Myocyte (in vitro differentiated cells): ENCODE measurements around the gene SUV39H1. TPM values are rescaled to one million over a fixed set of nuclear protein-coding genes. Genes with fewer than 3 reads are reported as not detected.
"Not testable (repeated sequence)": the region's sequence is repeated elsewhere in the genome, so short reads cannot be mapped to it uniquely, and the experiment has no call there.

ENCODE experiments used
- DNase-seq: peaks from one replicate; pipeline ENCODE4 v3.0.0-alpha.2; 2012; ENCODE audit warnings: low read depth
- total RNA-seq: library from RNA; depleted of rRNA; stranded (reverse); fragments of >200 nt; gene quantifications from 2 replicates; pipeline ENCODE4 v1.2.3, GENCODE V29; 2014

Gene SUV39H1
- total RNA-seq, 1 donor from 2014 or later, result 2.8 TPM

DNA sequence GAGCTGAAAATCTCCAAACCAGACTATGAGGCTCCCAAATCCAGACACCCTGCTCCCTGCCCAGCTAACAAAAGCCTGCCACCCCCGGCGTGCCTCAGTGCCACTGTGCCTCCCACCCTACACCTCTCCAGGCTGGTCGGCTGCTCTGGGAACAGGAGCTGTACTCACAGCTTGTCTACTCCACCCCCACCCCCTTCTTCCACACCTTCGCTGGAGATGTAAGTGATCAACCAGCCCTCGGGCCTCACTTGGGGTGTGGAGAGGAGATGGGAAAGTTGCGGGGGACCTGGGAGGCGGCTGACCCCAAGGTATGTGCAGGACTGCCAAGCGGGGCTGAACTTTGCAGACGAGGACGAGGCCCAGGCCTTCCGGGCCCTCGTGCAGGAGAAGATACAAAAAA is 11.1 kb upstream of the SUV39H1 start:
- no peak for DNase-seq

DNA sequence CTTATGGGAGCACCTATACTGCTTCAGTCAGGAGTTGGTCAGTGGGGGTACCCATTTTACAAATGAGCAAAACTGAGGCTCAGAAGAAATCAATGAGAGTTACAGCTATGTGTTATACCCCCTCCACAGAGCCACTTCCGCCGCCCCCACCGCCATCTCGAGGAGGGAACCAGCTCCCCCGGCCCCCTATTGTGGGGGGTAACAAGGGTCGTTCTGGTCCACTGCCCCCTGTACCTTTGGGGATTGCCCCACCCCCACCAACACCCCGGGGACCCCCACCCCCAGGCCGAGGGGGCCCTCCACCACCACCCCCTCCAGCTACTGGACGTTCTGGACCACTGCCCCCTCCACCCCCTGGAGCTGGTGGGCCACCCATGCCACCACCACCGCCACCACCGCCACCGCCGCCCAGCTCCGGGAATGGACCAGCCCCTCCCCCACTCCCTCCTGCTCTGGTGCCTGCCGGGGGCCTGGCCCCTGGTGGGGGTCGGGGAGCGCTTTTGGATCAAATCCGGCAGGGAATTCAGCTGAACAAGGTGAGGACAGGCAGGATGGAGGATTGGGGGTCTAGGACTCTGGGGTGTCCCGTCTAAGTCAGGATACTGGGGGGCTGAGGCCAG is 7.9 kb upstream of the SUV39H1 start:
- DNase-seq, result no peak

DNA sequence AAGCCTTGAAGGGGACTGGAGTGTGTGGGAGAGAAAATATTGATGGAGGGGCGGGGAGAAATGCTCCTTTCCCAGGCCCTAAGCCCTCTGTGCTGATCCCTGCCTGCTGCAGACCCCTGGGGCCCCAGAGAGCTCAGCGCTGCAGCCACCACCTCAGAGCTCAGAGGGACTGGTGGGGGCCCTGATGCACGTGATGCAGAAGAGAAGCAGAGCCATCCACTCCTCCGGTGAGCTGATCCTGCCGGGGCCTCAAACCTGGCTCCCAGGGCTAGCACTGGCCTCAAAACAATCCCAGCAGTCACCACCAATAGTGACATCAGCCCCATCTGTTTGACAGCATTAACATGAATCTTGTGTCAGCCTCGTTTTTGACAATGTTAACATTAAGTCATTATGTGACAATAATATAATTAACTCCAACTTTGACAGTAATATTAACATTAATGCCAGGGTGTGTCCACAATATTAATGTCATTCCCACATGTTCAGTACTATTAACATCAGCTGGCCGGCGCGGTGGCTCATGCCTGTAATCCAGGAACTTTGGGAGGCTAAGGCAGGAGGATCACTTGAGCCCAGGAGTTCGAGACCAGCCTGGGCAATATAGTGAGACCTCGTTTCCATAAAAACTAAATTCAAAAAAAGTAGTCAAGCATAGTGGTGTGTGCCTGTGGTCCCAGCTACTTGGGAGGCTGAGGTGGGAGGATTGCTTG is 7.2 kb upstream of the SUV39H1 start:
- no peak for DNase-seq

DNA sequence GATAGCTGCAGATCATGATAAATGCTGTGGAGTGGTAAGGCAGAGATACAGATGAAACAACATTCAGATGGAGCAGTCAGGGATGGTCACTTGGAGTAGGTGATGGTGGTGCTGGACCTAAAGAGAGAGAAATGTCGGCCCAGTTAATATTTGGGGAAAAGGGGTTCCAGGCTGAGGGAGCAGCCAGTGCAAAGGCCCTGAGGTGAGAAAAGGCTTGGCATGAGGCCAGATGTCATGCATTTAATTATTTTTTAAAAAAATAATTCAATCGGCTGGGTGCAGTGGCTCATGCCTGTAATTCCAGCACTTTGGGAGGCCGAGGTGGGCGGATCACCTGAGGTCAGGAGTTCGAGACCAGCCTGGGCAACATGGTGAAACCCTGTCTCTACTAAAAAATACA is 4.8 kb upstream of the SUV39H1 start:
- not testable (repeated sequence) for DNase-seq

DNA sequence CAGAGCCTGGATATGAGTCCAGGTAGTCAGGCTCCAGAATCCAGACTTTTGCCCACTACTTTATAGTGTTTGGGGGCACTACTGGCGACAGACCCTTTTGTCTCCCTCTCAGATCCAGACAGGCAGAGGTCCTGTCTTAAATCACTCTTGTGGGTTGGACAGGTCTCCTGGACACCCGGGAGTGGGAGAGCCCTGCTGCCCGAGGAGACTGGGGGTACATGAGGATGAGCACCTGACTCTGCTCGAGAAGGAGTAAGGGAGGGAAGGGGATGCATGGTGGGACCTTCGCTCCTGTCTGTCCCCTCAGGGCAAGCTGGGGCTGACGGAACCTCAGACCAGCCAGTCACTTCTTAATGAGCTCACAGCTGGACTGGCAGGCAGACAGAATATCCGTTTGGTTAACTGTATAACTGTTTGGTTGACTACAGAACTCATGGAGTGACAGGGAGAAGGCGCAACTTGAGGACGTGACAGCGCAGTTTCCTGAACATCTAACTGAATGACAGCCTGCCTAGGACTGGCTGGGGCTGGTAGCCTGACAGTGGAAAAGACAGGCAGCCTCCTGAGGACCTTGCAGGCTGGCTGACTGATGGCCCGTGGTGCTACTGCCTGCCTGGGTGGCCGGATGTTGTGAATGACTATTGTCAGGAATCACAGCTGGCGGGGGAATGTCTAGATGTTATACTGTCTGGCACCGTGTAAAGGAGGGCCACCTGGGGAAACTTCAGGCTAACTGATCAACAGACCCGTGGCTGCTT is 1.6 kb upstream of the SUV39H1 start:
- no peak for DNase-seq

DNA sequence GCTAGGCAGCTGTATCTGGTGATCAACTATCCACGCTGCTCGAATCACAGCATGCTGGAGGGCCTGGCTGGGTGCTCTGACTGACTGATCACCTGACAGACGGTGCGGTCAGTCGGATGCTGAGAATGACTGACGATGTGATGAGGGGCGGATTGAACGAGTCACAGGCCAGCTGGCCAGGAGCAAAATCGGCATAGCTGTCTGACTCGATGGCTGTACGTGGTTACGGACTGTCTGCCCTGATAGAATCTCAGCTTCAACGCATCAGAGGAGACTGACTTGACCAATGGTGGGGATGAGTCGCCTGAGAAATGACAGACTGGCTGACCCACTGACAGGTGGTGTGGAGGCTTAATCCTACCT is 1.0 kb upstream of the SUV39H1 start:
- DNase-seq, result peak; percentile 43

DNA sequence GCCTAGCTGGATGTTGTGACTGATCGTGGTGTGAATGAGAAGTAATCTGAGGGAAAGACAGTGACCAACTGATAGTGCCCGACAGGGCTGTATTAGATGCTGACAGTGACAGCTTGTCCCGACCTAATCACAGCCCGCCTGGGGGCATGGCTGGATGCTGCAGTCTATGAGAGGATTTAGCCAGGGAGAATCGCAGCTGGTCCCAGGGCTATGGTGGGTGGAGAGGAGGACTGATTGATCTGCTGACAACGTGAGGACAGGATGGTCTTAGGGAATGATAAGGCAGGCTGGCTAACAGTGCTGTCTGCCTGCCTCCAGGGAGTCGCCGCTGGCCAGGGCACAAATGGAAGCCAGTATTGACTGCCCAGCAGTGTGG is 621 bp upstream of the SUV39H1 start:
- DNase-seq, result no peak

DNA sequence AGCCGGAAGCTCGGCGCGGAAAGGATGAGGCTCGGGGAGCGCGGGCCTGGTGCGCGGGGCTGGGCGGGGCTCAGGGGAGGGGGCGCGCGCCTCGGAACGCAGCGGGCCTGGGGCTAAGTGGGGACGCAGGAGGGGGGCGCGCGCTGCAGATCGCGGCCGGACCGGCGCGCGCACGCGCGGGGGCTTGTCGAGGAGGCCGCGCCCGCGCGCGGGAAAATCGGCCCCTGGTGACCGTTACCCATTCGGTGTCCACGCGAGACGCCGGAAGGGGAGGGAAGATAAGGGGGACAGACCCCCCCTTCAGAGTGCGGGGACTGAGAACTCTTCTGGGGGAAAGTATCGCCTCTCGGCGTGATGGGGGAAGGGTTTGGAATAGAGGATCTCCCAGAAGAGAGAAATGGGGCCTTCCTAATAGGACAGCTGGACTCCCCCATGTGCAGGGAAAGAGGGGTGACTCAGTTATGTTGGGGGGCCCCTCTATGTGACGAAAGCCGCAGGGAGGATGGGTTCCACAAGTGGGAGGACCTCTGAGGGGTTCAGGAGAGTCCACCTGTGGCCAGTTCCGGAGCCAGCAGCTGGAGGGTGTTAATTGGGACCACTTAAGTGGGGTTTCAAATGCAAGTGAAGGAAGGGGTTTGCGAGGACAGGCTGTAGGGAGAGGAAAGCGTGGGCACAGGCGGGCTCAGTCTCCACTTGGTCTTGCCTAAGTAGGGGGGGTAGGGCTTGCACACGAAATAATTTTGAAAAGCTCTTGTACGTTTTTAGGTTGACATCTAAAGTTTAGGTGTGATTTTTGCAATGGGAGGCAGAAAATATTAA is 584 bp downstream of the SUV39H1 start:
- DNase-seq, result peak; percentile 13

DNA sequence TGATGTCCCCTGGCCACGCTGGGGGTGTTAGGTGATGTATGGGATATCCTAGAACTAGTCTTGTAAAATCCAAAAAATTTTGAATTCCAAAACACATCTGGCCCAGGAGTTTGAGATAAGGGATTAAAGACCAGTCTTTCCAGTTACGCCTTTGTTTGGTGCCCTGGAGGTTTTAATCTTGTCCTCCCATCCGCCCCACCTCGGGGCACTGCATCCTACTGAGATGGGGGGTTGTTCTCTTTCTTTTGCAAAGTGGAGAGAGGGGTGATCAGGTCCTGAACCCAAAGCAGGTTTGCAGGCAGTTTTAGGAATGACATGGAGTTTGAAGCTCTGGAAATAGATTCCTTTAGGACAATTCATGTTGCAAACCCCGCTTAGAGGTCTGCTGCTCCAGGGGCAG is 1.8 kb downstream of the SUV39H1 start:
- no peak for DNase-seq

DNA sequence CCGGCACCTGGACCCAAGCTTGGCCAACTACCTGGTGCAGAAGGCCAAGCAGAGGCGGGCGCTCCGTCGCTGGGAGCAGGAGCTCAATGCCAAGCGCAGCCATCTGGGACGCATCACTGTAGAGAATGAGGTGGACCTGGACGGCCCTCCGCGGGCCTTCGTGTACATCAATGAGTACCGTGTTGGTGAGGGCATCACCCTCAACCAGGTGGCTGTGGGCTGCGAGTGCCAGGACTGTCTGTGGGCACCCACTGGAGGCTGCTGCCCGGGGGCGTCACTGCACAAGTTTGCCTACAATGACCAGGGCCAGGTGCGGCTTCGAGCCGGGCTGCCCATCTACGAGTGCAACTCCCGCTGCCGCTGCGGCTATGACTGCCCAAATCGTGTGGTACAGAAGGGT is 3.7 kb downstream of the SUV39H1 start:
- DNase-seq, result no peak

DNA sequence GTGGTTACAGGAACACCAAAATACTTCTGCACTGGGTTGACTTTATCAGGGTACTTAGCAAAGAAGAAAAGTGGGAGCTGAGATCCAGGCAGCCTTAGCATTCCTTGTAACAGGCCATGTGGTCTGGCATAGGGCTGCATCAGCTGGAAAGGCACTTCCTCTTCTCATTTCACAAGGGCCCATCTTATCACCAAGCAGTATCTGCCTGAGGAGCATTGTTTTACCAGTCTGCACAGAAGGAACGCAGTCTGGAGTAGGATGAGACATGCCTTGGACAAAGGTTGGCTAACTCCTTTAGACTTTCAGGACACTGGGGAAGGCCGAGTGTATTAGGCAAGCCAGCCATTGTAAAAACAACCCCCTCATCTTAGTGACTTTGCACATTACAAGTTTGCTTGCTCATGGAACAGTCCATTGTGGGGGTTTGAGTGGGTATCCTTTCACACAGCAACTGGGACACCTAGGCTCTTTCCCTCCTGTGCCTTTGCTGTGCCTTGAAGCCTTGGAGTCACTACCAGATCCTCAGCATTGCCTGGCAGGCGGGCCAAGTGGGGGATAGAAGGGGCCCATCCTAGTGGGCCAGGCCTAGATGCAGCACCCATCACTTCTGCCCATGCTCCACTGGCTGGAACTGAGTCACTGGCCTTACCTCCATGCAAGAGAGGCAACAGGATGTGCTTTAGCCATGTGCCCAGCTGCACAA is 4.6 kb downstream of the SUV39H1 start:
- DNase-seq, result no peak

DNA sequence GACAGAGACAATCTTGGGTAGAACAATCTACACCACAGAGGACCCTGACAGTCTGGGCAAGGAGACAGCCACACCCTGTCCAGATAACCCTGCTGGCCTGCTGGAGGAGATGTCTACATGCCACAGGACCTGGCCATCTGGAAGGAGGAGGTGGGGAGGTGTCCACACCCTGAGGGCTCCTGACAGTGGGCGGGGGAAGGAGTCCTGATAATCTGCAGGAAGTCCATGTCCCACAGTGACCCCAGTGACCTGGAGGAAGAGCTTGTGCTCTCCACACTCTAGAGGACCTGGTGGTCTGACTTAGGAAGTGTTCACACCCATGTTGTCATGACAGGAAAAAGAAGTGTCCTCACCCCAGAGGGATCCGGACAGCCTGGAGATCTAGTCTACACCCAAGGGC is 5.5 kb downstream of the SUV39H1 start:
- DNase-seq, result no peak

DNA sequence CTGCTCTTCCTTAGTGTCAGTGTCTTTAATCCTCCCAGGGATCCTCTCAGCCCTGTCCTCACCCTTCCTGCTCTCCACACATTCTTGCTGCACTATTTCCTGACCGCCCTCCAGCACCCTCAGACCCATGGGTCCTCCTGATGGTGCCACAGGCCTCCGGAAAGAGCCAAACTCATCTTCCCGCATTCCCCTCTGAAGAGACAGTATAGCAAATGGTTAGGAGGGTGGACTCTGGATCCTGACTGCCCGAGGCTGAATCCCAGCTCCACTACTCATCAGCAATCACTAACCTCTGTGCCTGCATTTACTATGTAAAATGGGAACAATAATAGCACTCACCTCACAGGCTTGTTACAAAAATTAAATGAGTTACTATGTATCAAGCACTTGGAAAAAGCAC is 6.2 kb downstream of the SUV39H1 start:
- DNase-seq, result no peak

DNA sequence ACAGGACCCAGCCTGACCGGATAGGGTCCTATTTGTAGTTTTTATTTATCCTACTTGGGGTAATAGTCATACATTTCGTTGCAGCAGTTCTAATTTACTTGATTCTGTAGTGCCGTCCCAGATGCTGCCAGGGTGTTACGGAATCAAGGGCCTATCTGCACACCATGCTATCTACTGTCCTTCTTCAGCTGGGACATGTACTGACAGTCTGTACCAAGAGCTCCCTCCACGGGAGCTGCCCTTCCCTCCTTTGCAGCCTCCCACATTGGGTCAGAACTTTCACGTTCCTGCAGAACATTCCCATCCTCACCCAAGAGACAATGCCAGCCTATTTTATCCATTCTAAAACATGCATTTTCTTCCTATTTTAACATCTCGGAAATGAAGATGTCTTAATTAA is 6.7 kb downstream of the SUV39H1 start:
- DNase-seq, result no peak

DNA sequence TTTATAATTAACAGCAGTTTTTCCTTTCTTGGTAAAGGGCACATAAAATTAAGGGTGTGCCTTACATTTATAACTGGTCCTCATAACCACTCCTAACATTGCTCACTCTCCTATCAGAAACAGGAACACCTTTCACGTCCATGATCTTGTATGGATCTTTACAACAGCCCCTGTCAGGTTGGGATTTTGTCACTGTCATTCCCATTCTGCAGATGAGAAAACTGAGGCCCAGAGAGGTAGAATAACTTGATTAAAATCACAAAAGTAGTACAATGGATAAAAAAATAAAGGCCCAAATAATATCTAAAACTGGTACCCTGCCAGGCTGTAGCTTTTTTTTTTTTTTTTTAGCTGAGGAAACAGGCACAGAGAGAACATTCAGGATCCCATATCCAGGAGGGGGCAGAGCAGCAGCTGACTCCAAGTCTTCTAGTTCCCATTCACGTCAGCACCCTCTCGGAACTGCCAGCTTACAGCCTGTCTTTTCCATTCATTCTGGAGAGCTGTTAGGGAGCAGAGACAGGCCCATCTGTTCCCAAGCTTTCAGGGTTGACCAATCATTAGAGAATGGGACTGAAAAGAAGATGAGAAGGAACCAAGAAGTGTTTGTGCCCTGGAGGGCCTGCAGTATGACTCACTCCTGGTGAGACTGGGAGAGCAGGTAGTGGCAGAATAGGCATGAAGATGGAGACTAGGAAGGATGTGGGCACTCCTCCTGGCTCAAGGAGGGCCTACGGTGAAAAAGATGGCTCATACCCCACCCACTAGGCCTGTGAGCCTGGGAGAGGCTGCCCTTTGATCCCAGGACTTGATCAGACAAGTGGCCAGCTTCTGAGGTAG is 7.3 kb downstream of the SUV39H1 start:
- no peak for DNase-seq

DNA sequence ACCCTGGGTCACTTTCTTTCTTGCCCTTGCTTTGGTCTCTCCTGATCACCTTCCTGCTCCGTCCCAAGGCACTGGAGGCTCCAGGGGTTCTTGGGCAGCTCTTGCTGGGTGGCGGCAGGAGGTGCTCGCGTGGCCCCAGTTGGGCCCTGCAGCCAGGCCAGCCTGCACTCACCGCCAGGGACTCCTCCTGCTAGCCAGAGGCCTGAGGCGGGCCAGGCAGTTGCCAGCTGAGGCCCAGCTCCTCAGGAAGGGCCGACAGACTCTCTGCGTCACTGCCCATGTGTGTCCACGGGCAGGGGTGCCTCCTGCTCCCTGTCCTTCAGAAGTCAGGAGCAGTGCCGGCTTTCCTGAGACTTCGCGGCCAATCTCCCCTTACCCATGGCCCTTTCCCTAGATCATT is 9.3 kb downstream of the SUV39H1 start:
- DNase-seq, result no peak

DNA sequence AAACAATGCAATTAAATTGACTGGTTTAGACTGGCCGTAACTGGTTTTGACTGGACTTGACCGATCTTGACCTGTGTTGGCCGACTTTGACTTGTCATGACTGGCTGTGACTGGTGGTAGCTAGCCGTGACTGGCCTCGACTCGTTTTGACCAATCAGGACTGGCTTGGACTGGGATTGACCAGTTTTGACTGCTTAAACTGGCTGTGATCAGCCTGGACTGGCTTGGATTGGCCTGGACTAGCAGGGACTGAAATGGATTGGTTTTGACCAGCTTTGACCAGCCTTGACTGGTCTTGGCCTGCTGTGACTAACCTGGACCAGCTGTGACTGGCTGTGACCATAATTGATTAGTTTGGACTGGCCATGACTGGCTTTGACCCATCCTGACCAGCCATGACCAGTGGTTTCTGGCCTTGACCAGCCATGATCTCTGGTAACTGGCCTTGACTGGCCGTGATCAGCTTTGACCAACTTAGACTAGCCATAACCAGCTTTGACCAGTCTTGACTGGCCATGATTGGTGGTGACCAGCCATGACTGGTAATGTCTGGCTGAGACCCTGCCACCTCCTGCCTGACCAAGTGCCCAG is 13.1 kb downstream of the SUV39H1 start:
- DNase-seq, result no peak

DNA sequence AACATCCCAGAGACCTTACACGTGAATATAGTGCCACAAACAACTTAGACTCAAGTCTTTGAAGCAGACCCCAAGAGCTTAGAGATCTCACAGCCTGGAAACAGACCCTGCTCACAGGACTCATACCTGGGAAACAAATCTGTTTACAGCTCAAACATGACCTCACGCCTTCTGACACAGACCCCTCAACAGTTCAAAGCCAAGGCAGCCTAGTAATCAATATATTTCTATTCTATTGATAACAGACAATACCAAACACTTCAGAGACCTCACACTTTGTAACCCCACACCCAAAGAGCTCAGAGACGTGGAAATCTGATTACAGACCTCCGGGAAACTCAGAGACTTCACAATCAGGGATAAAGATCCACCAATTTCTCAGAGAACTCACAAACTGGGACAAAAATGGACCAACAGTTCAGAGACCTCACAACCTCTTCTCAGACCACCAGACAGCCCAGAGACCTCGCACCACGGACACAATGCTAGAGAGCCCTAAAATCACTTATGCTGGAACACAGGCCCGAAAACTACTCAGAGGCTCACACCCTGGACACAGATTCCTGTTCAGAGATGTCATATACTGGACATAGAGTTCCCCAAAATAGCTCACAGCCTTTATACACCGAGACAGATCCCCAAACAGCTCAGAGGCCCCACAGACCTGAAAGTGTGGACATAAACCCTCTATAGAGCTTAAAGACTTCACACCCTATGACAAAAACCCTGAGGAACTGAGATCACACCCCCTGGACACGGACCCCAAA is 14.8 kb downstream of the SUV39H1 start:
- DNase-seq, result peak; percentile 65

DNA sequence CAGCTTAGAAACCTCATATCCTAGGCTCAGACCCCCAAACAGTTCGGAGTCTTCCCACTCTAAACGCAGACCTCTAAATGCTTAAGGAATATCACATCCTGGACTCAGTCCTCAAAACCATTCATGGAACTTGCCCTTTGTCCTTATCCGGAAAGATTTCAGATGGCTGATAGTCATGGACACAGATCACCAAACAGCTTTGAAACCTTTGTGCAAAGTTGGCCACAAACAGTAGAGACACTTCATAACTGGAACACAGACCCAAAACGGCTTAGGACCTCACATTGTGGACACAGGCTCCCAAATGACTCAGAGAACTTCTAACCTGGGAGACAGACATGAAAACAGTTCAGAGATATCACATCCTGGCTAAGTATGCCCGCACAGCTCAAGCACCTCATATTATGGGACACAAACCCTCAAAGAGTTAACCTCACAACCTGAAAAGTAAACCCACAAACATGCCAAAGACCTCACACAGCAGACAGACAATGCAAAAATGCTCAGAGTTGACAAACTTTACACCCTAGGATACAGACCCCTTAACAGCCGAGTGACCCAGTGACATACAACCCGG is 15.5 kb downstream of the SUV39H1 start:
- DNase-seq, result peak; percentile 14
